Progenitor cell of endocrine pancreas (in vitro differentiated cells): ENCODE results near the gene SETD6. TPM values are rescaled to one million over a fixed set of nuclear protein-coding genes. Genes with fewer than 3 reads are reported as not detected.

ENCODE experiments used
- DNase-seq: peaks from one replicate; pipeline ENCODE4 v3.0.0; 2021; ENCODE audit warnings: low spot score; ENCODE audit not compliant: unreplicated experiment
- H3K27ac Mint-ChIP-seq: 2 replicates; pipeline ENCODE4 v1.8.0; 2021; ENCODE audit warnings: mild to moderate bottlenecking, moderate library complexity, mixed read lengths
- H3K27me3 Mint-ChIP-seq: 2 replicates; pipeline ENCODE4 v1.8.0; 2021; ENCODE audit warnings: mixed read lengths
- H3K36me3 Mint-ChIP-seq: 2 replicates; pipeline ENCODE4 v1.8.0; 2022; ENCODE audit warnings: mixed read lengths; ENCODE audit not compliant: insufficient read depth
- H3K4me1 Mint-ChIP-seq: 2 replicates; pipeline ENCODE4 v1.8.0; 2021; ENCODE audit warnings: low read depth, mixed read lengths
- H3K4me3 Mint-ChIP-seq: 2 replicates; pipeline ENCODE4 v1.8.0; 2021; ENCODE audit warnings: low read depth, mild to moderate bottlenecking, moderate library complexity, mixed read lengths
- H3K9me3 Mint-ChIP-seq: 2 replicates; pipeline ENCODE4 v1.8.0; 2021; ENCODE audit warnings: low read depth, mixed read lengths
- CTCF ChIP-seq: fragments of 200-600 bp; sonication (generic); IDR thresholded peaks from one replicate; pipeline ENCODE4 v1.5.0; 2021; ENCODE audit warnings: antibody characterized with exemption, mild to moderate bottlenecking; ENCODE audit not compliant: unreplicated experiment
- total RNA-seq: library from RNA; stranded (reverse); gene quantifications from 2 replicates; pipeline ENCODE4 v1.2.1, GENCODE V29; 2021

SETD6 gene
- total RNA-seq, 1 donor from 2014 or later = 33.7 TPM

GRCh38 chr16:58515871-58516767, 802 bp downstream of the SETD6 start:
- no peaks in the 10 kb centered on the region for H3K27me3 Mint-ChIP-seq
- H3K4me3 Mint-ChIP-seq = peak overlapping the region; percentile 91
- H3K9me3 Mint-ChIP-seq = no peaks in the 10 kb centered on the region
- DNase-seq = no peak
- H3K4me1 Mint-ChIP-seq = peaks cover 17% of the 10 kb centered on the region
- peak overlapping the region; percentile 97 for H3K27ac Mint-ChIP-seq
- H3K36me3 Mint-ChIP-seq = peaks cover 12% of the 10 kb centered on the region
- no peak for TF ChIP-seq CTCF

GRCh38 chr16:58516768-58517107, 1.4 kb downstream of the SETD6 start:
- TF ChIP-seq CTCF = no peak
- Mint-ChIP-seq H3K36me3 (peaks cover 12% of the 10 kb centered on the region), H3K9me3 (no peaks in the 10 kb centered on the region), H3K27ac (peak overlapping the region; percentile 45), H3K4me3 (peak overlapping the region; percentile 70), H3K27me3 (no peaks in the 10 kb centered on the region), H3K4me1 (peaks cover 17% of the 10 kb centered on the region)
- DNase-seq = no peak

GRCh38 chr16:58518083-58518979, 3.0 kb downstream of the SETD6 start:
- no peak for TF ChIP-seq CTCF
- Mint-ChIP-seq H3K27ac (no peak overlapping the region), H3K36me3 (peaks cover 18% of the 10 kb centered on the region)

GRCh38 chr16:58518980-58519368, 3.7 kb downstream of the SETD6 start:
- H3K27me3 Mint-ChIP-seq = no peaks in the 10 kb centered on the region
- peaks cover 9% of the 10 kb centered on the region for H3K4me1 Mint-ChIP-seq
- H3K4me3 Mint-ChIP-seq = no peak overlapping the region
- no peak for TF ChIP-seq CTCF
- no peak for DNase-seq
- H3K9me3 Mint-ChIP-seq = no peaks in the 10 kb centered on the region
- H3K27ac Mint-ChIP-seq = no peak overlapping the region
- H3K36me3 Mint-ChIP-seq = peaks cover 18% of the 10 kb centered on the region

More at GRCh38 chr16:58518083-58518979, 3.0 kb downstream of the SETD6 start:
- no peak for DNase-seq
- Mint-ChIP-seq H3K4me1 (peaks cover 12% of the 10 kb centered on the region), H3K27me3 (no peaks in the 10 kb centered on the region), H3K9me3 (no peaks in the 10 kb centered on the region), H3K4me3 (no peak overlapping the region)

GRCh38 chr16:58519707-58520106, 4.4 kb downstream of the SETD6 start:
- H3K27ac Mint-ChIP-seq = no peak overlapping the region
- no peak for DNase-seq
- no peaks in the 10 kb centered on the region for H3K9me3 Mint-ChIP-seq

More at GRCh38 chr16:58519707-58520106, 4.4 kb downstream of the SETD6 start:
- no peaks in the 10 kb centered on the region for H3K27me3 Mint-ChIP-seq
- H3K4me3 Mint-ChIP-seq = no peak overlapping the region
- H3K36me3 Mint-ChIP-seq = peaks cover 20% of the 10 kb centered on the region
- TF ChIP-seq CTCF = no peak
- peaks cover 7% of the 10 kb centered on the region for H3K4me1 Mint-ChIP-seq
